Activated CD4-positive, alpha-beta T cell treated with anti-CD3 and anti-CD28 coated beads, Interleukin-2, amount 10 ng/mL, durations not matched to agents 24 days and 14 days (primary cell): ENCODE measurements around the gene PRKCH. TPM values are rescaled to one million over a fixed set of nuclear protein-coding genes. Genes with fewer than 3 reads are reported as not detected.
"Not testable (repeated sequence)": the region's sequence is repeated elsewhere in the genome, so short reads cannot be mapped to it uniquely, and the experiment has no call there.

Experiments
- DNase-seq: peaks from one replicate; pipeline ENCODE4 v3.0.0; 2022
- H3K27ac Mint-ChIP-seq: one replicate; pipeline ENCODE4 v1.8.0; 2022; ENCODE audit warnings: mild to moderate bottlenecking, mixed read lengths
- H3K27me3 Mint-ChIP-seq: one replicate; pipeline ENCODE4 v1.8.0; 2022; ENCODE audit warnings: mixed read lengths
- H3K36me3 Mint-ChIP-seq: one replicate; pipeline ENCODE4 v1.8.0; 2022; ENCODE audit warnings: low read depth, mild to moderate bottlenecking, mixed read lengths
- H3K4me1 Mint-ChIP-seq: one replicate; pipeline ENCODE4 v1.8.0; 2021; ENCODE audit warnings: mixed read lengths
- H3K4me3 Mint-ChIP-seq: one replicate; pipeline ENCODE4 v1.8.0; 2022; ENCODE audit warnings: mild to moderate bottlenecking, moderate library complexity, mixed read lengths
- H3K9me3 Mint-ChIP-seq: one replicate; pipeline ENCODE4 v1.8.0; 2021; ENCODE audit warnings: mixed read lengths
- intact Hi-C: fragments of 100-400 bp; cut with micrococcal nuclease; formaldehyde crosslinking; loops from one replicate; pipeline ENCODE4 v1.15.1; 2023
- total RNA-seq: library from RNA; stranded (reverse); gene quantifications from 2 replicates; pipeline ENCODE4 v1.2.3, GENCODE V29; 2022

Gene PRKCH
- total RNA-seq, 1 donor from 2014 or later = 118 TPM

DNA sequence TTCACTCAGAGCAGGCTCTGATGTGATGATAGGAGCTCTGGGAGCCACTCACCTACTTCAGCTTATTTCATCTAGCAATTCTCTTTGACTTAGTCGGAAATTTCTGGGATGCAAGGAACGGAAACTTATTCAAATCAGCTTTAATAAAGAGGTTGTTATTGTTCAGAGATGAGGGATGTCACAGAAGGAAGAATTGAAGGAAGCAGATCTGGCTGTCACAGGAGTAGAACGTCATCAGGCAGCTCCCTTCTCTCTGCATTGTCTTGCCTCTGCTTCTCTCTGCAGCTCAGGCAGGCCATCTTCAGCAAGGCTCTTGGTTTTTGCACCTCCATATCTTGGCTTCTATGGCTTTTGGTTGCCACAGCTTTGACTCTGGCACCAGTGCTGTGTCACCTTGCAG lies 32.7 kb upstream of the PRKCH start:
- Mint-ChIP-seq H3K36me3 (no peaks in the 10 kb centered on the region), H3K4me3 (no peak overlapping the region), H3K27ac (no peak overlapping the region), H3K9me3 (no peaks in the 10 kb centered on the region), H3K27me3 (peaks cover 6% of the 10 kb centered on the region), H3K4me1 (peaks cover 22% of the 10 kb centered on the region)
- no peak for DNase-seq
- intact Hi-C loops = no loop called here

DNA sequence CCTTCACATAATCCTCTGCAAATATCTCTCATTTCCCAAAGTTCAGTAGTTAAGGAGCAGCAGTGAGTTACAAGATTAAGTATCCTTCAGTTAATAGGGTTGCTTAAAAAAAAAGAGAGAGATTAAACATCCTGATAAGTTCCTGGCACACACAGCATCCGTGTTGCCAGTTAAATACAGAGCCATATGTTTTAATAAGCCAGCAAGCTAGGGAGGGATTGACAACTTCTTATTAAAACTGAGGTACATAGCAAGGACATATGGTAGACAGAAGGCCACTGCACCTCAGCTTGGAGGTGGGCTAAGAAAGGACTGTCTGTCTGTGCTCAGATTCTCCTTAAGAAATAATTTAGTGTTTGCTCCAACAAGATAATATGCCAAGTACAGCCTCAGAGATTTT lies 30.7 kb upstream of the PRKCH start:
- intact Hi-C loops = no loop called here
- Mint-ChIP-seq H3K36me3 (no peaks in the 10 kb centered on the region), H3K4me1 (peaks cover 12% of the 10 kb centered on the region), H3K4me3 (no peak overlapping the region), H3K9me3 (no peaks in the 10 kb centered on the region), H3K27me3 (peaks cover 4% of the 10 kb centered on the region), H3K27ac (no peak overlapping the region)
- DNase-seq = no peak

DNA sequence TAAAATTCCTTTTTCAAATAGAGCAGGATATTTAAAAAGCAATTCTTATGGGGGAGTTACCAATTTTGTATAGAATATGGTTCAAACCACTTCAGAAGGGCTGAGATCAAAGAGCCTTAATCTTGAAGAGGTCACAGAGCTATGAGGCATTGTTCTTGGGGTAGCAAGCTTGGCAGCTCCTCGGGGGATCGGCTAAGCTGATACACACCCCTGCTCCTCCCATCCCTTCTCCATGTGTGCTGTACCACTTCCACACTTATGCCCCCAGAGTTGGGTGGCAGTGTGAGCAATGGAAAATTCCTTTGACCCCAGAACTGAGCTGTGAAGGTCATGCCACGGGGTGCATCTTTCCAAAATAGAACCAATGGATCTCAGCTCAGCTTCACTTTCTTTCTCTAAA lies 25.2 kb upstream of the PRKCH start:
- intact Hi-C loops = loop anchor here (2.0 kb wide), 1 partner anchor 541 kb away; no protein-coding TSS in a partner anchor
- Mint-ChIP-seq H3K9me3 (no peaks in the 10 kb centered on the region), H3K27ac (no peak overlapping the region), H3K36me3 (peaks cover 6% of the 10 kb centered on the region), H3K4me3 (no peak overlapping the region), H3K4me1 (peaks cover 30% of the 10 kb centered on the region), H3K27me3 (no peaks in the 10 kb centered on the region)
- DNase-seq = no peak

DNA sequence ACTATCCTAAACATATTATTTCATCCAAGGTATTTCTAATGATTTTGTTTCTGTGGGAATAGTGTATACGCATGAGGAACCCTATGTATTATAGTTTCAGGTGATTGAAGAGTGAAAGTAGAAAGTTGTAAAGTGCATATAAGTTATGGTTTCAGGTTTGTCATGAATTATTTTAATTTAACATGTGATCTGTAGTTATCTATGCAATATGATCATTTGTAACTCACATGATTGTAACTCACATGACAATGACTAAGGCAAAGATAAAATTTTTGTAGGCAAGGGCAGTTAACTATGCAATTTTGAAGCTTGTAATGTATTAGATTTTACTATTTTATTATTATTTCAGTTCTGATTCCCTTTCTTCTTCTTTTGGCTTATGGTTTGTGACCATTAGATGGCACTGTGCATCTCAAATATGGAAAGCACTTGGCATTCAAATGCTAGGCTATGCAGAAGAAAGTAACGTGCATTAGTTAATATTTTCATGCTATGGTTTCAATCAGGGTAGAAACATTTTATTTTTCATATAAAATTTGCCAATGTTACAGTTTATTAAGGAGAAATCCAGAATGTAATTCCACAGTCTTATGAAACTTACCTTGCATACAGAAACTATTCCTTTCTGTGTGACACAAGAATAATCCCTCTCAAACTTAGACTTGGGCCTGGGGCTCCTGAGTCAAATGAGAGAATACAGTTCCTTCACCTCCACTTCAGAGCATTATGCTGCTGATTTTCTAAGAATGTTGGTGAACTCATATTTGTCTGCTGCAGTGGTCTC lies 24.5 kb upstream of the PRKCH start:
- H3K4me3 Mint-ChIP-seq = no peak overlapping the region
- no peaks in the 10 kb centered on the region for H3K9me3 Mint-ChIP-seq
- no peaks in the 10 kb centered on the region for H3K27me3 Mint-ChIP-seq
- no peak overlapping the region for H3K27ac Mint-ChIP-seq
- peaks cover 30% of the 10 kb centered on the region for H3K4me1 Mint-ChIP-seq
- peak; percentile 78 for DNase-seq
- H3K36me3 Mint-ChIP-seq = peaks cover 6% of the 10 kb centered on the region
- intact Hi-C loops = loop anchor here (1.0 to 2.0 kb wide), 3 partner anchors 26 to 540 kb away; no protein-coding TSS in a partner anchor

DNA sequence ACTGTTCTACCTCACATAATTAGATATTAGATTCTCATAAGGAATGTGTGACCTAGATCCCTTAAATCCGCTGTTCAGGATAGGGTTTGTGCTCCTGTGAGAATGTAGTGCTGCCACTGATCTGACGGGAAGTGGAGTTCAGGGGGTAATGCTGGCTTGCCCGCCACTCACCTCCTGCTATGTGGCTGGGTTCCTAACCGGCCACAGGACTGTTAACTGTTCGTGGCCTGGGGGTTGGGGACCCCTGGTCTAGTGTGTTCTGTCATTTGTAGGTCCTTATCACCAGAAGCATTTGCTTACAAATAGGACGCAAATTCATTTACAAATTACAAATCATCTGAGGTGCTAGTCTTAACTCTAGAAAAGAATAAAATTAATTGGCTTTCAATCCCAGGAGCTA lies 23.8 kb upstream of the PRKCH start:
- Mint-ChIP-seq H3K9me3 (no peaks in the 10 kb centered on the region), H3K27me3 (no peaks in the 10 kb centered on the region), H3K27ac (no peak overlapping the region), H3K4me3 (no peak overlapping the region), H3K4me1 (peaks cover 30% of the 10 kb centered on the region), H3K36me3 (peaks cover 6% of the 10 kb centered on the region)
- DNase-seq = no peak
- intact Hi-C loops = loop anchor here (1.0 to 2.0 kb wide), 3 partner anchors 26 to 539 kb away; no protein-coding TSS in a partner anchor

DNA sequence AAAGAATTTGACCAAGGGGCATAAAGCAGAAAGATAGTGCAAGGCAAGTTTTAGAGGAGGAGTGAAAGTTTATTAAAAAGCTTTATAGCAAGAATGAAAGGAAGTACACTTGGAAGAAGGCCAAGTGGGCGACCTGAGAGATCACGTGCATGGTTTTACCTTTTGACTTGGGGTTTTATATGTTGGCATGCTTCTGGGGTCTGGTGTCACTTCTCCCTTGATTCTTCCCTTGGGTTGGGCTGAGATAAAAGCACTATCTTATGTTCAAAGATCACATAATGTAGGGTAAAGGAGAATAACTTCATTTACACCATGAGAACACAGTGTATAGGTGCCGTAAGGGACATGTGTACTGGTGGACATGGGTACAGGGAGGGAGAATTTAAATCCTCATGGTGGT lies 22.6 kb upstream of the PRKCH start:
- Mint-ChIP-seq H3K4me3 (no peak overlapping the region), H3K36me3 (peaks cover 6% of the 10 kb centered on the region), H3K9me3 (no peaks in the 10 kb centered on the region), H3K27ac (no peak overlapping the region), H3K27me3 (no peaks in the 10 kb centered on the region), H3K4me1 (peaks cover 30% of the 10 kb centered on the region)
- no peak for DNase-seq
- intact Hi-C loops = no loop called here

DNA sequence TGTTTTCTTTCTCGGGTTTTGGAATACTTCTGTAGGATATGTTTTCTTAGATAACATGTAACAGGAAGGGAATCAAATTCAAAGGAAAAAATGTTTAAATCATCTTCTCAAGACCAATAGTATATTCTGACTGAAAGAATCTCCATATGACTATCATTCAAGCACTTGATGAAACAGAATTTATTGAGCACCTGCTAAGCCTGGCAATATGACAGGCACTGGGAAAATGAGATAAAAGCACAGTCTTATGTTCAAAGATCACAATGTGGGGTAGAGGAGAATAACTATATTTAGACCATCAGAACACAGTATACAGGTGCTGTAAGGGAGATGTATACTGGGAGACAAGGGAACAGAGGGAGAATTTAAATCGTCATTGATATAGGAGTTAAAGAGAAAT lies 21.2 kb upstream of the PRKCH start:
- H3K27ac Mint-ChIP-seq = no peak overlapping the region
- H3K4me3 Mint-ChIP-seq = no peak overlapping the region
- no peak for DNase-seq
- H3K9me3 Mint-ChIP-seq = no peaks in the 10 kb centered on the region
- intact Hi-C loops = no loop called here
- peaks cover 10% of the 10 kb centered on the region for H3K36me3 Mint-ChIP-seq
- H3K27me3 Mint-ChIP-seq = no peaks in the 10 kb centered on the region
- H3K4me1 Mint-ChIP-seq = peaks cover 30% of the 10 kb centered on the region

DNA sequence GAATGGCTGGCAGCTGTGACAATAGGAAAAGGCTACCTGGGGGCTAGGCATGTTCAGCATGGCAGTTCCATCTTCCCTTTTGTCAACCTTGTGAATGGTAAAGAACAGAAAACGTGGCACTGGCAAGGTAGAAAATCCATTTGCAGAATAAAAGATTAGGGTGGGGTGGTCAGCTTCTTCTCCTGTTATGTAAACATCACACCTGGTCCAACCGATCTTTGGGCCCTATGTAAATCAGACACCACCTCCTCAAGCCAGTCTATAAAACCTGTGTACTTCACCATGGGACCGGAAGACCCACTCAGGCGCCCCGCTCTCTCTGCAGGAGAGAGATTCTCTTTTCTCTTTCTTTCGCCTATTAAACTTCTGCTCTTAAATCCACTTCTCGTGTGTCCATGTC lies 20.6 kb upstream of the PRKCH start:
- Mint-ChIP-seq H3K27ac (no peak overlapping the region), H3K36me3 (peaks cover 14% of the 10 kb centered on the region), H3K27me3 (no peaks in the 10 kb centered on the region), H3K4me1 (peaks cover 30% of the 10 kb centered on the region), H3K9me3 (peaks cover 3% of the 10 kb centered on the region), H3K4me3 (no peak overlapping the region)
- intact Hi-C loops = no loop called here
- no peak for DNase-seq

DNA sequence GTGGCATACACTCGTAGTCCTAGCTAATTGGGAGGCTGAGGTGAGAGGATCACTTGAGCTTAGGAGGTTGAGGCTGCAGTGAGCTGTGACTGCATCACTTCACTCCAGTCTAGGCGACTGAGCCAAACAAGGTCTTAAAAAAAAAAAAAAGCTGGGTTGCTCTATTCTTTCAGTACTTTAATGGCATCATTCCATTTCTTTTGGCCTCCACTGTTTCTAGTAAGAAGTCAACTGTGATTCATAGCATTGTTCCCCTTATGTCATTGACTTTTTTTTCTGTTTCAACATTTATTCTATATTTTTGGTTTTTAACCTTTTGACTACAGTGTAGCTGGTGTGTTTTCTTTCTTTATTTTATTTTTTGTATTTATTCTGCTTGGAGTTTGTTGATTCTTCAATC lies 16.7 kb upstream of the PRKCH start:
- DNase-seq = no peak
- Mint-ChIP-seq H3K9me3 (peaks cover 15% of the 10 kb centered on the region), H3K4me1 (peaks cover 12% of the 10 kb centered on the region), H3K4me3 (no peak overlapping the region), H3K27ac (no peak overlapping the region), H3K27me3 (no peaks in the 10 kb centered on the region), H3K36me3 (peaks cover 30% of the 10 kb centered on the region)
- intact Hi-C loops = no loop called here

DNA sequence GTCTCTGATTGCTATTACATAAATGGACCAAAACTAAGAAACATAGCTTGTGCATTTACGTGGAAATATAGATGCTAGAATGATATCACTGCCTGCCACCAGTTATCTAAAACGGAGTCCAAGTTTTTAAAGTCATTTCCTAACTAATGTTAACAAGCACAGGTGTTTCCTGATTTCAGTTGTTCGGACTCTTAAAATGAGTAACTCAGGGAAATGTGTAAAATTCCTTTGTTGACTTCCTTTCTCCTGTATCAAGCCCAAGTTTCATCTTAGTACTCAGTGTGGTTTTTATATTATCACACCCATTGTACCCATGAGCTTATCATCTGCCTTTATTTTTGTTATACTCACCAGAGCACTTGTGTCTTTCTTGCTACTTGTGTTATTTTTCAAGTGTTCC lies 13.2 kb upstream of the PRKCH start:
- Mint-ChIP-seq H3K4me3 (no peak overlapping the region), H3K36me3 (peaks cover 44% of the 10 kb centered on the region)
- intact Hi-C loops = no loop called here

DNA sequence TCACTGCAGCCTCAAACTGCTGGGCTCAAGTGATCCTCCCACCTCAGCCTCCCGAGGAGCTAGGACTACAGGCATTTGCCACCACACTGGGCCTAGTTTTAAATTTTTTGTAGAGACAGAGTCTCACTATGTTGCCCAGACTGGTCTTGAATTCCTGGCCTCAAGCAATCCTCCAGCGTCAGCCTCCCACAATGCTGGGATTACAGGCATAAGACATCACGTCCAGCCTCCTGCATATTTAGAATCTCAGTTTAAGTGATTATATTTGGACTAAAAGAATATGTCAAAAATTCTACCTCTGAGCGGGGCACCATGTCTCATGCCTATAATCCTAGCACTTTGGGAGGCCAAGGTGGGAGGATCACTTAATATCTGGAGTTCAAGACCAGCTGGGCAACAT lies 12.7 kb upstream of the PRKCH start:
- H3K36me3 Mint-ChIP-seq = peaks cover 47% of the 10 kb centered on the region
- DNase-seq, H3K27ac Mint-ChIP-seq, H3K4me1 Mint-ChIP-seq, H3K4me3 Mint-ChIP-seq, intact Hi-C loops, H3K27me3 Mint-ChIP-seq: not testable (repeated sequence)
- peaks cover 37% of the 10 kb centered on the region for H3K9me3 Mint-ChIP-seq

More for the DNA sequence above, 13.2 kb upstream of the PRKCH start:
- H3K4me1 Mint-ChIP-seq = peaks cover 6% of the 10 kb centered on the region
- no peak overlapping the region for H3K27ac Mint-ChIP-seq
- H3K27me3 Mint-ChIP-seq = no peaks in the 10 kb centered on the region
- peaks cover 34% of the 10 kb centered on the region for H3K9me3 Mint-ChIP-seq
- DNase-seq = no peak

DNA sequence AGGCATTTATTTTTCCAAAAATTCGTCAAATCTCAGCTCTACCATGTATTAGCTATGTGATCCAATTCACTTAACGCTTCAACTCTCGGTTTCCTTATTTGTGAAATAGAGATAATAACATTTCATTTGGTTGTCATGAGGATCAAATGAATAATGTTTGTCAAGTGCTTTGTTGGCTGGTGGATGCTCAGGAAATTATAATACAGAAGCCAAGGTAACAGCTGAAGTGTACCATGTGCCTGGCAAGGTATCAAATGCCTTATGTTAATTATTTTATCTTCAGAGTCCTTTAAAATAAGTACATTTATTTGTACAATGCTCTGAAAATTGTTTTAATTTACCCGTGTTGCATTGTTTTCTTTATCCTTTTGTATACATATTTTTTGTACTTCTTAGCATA lies 6.1 kb upstream of the PRKCH start:
- H3K27me3 Mint-ChIP-seq = no peaks in the 10 kb centered on the region
- peaks cover 19% of the 10 kb centered on the region for H3K36me3 Mint-ChIP-seq
- H3K4me1 Mint-ChIP-seq = no peaks in the 10 kb centered on the region
- no peak for DNase-seq
- no peak overlapping the region for H3K27ac Mint-ChIP-seq
- peaks cover 20% of the 10 kb centered on the region for H3K9me3 Mint-ChIP-seq
- H3K4me3 Mint-ChIP-seq = no peak overlapping the region
- intact Hi-C loops = no loop called here

DNA sequence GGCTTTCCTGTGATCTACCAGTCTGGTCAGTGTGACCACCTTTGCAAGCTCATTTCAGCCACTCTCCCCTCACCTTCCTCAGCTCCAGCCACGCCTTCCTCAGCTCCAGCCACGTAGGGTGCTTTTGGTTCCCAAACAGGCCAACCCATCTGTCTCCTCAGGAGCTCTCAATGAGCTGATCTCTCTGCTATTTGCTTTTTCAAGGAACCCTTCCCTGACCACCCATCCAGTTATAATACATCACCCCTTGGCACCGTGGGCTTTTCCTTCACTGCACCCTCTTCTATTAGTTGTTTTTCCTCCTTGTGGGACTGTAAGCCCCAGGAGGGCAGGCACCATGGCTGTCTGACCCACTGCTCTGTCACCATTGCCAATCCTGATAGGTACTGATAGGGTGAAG lies 2.3 kb upstream of the PRKCH start:
- H3K4me3 Mint-ChIP-seq = no peak overlapping the region
- H3K27me3 Mint-ChIP-seq = no peaks in the 10 kb centered on the region
- H3K9me3 Mint-ChIP-seq = peaks cover 4% of the 10 kb centered on the region
- no peak overlapping the region for H3K27ac Mint-ChIP-seq
- peaks cover 5% of the 10 kb centered on the region for H3K4me1 Mint-ChIP-seq
- H3K36me3 Mint-ChIP-seq = peaks cover 16% of the 10 kb centered on the region
- DNase-seq = no peak
- intact Hi-C loops = no loop called here

DNA sequence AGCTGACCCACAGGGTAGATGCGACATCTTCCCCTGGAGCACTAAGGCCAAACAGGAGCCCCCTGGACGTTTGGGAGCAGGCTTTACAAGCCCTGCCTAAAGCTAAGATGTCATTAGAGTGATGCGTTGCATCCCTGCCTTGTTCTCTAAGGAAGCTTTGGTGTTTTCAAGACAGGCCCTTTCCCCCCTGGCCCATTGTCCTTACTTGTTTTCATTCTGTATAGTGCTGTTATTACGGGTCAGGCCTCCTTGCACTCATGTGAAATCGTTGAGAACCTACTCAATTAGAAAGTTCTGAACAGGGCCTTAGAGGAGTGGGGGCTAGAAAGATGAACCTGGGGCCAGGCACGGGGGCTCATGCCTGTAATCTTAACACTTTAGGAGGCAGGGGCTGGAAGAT lies 1.7 kb upstream of the PRKCH start:
- peaks cover 16% of the 10 kb centered on the region for H3K36me3 Mint-ChIP-seq
- no peaks in the 10 kb centered on the region for H3K27me3 Mint-ChIP-seq
- no peaks in the 10 kb centered on the region for H3K9me3 Mint-ChIP-seq
- H3K27ac Mint-ChIP-seq = no peak overlapping the region
- intact Hi-C loops = loop anchor here (5.0 to 10.0 kb wide), 3 partner anchors 37 to 135 kb away; partner anchors contain the start of gene TMEM30B
- no peak for DNase-seq
- H3K4me3 Mint-ChIP-seq = no peak overlapping the region
- peaks cover 8% of the 10 kb centered on the region for H3K4me1 Mint-ChIP-seq

DNA sequence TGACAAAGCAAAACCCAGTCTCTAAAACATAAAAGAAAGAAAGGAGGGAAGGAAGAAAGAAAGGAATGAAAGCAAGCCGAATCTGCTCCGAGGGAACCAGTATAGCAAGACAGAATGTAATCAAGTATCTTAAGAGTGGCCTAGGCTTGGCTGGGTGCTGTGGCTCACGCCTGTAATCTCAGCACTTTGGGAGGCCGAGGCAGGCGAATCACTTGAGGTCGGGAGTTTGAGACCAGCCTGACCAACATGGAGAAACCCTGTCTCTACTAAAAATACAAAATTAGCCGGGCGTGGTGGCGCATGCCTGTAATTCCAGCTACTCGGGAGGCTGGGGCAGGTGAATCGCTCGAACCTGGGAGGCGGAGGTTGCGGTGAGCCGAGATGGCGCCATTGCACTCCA lies 1.2 kb upstream of the PRKCH start:
- Mint-ChIP-seq H3K4me1 (peaks cover 12% of the 10 kb centered on the region), H3K36me3 (peaks cover 18% of the 10 kb centered on the region)
- DNase-seq = peak; percentile 56
- intact Hi-C loops = loop anchor here (5.0 to 10.0 kb wide), 3 partner anchors 37 to 135 kb away; partner anchors contain the start of gene TMEM30B
- not testable (repeated sequence) for H3K27me3 Mint-ChIP-seq, H3K4me3 Mint-ChIP-seq, H3K9me3 Mint-ChIP-seq, H3K27ac Mint-ChIP-seq
